SH-SY5Y (cell line): ENCODE results near the gene TSPYL4.

Source experiments
- GATA2 ChIP-seq: IDR thresholded peaks from 2 replicates; pipeline ENCODE4 v1.6.1; 2011; ENCODE audit warnings: mild to moderate bottlenecking, low read depth, low read length
- GATA3 ChIP-seq: IDR thresholded peaks from 2 replicates; pipeline ENCODE4 v1.6.1; 2011; ENCODE audit warnings: low read depth, mild to moderate bottlenecking, low read length, moderate library complexity

Gene TSPYL4

DNA sequence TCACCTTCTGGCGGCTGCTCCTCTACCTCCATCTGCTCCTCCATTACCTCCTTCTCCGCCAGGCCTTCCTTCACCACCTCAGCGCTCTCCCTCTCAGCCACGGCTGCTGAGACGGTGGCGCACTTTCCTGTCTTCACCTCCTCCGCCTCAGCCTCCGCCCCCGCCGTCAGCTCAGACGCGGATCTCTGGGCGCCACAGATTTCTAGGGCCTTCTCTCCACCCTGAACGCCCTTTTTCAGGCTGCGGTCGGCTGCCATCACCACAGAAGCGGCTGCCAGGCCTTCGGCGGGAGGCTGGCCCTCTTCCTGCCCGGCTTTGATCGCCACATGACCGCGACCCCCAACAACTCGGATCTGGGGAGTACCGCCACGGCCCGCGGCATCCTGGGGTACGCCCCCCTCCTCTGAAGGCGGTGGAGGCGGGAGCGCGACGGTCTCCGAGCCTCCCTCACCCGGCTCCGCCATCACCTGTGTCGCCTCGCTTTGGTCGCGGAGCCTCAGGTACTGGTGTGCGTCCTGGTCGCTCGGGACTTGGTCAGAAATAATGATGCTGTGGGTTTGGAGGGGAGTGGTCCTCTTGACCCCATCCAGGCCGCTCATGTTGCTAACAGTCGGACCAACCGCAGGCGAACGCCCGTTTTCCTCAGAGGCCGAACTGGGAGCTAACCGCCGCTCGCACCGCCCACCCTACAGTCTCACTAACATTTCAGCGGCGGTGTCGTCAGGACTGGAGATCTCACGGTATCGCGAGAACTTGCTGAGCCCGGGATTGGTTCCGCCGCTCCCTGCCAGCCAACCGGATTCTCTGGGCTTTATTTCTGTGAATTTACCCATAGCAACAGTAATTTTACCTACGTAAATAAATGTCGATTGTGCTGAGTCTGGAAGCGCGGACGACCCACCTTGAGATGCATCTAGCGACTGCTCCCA, 25.6 kb upstream of the TSPYL4 start, which contains the start of gene TSPYL1:
Gene TSPYL1, minus strand, starts transcription at position 699 of the 929 bp plus-strand sequence. Its CDS starts 100 bp downstream, at position 599.
- no peak for TF ChIP-seq GATA3

DNA sequence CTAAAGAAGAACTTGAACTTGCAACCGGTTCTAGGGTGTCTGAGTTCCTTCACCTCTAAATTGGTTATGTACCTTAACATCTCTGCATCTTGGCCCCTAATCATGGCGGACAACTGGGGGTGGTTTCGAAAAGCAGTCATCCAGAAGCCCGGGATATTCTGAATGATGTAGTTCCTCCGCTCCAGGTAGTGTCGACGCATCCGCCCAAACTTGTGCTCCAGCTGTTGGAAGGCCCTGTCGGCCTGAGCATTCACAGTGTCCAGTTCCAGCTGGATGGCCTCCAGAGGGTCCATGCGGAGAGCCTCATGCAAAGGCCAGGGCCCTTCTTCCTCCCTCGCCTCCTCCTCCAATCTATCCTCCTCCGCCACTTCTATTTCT, 25.0 kb upstream of the TSPYL4 start:
- no peak for TF ChIP-seq GATA2
- TF ChIP-seq GATA3 = no peak

DNA sequence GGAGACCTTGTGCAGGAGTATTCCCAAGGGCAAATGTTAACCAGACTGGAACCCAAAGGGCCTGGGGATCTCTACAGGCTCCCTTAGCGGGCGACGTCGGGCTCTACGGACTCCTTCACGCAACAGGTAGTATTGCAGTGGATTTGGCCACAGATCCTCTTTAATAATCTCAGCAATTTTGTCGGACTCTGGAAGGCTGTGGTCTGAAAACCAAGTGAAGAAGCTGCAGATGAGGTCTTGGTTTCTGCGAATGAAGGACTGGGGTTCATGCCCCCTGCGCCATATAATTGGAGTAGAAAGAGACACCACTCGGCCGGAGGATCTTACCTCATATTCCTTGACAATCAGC, 24.6 kb upstream of the TSPYL4 start:
- no peak for TF ChIP-seq GATA2

DNA sequence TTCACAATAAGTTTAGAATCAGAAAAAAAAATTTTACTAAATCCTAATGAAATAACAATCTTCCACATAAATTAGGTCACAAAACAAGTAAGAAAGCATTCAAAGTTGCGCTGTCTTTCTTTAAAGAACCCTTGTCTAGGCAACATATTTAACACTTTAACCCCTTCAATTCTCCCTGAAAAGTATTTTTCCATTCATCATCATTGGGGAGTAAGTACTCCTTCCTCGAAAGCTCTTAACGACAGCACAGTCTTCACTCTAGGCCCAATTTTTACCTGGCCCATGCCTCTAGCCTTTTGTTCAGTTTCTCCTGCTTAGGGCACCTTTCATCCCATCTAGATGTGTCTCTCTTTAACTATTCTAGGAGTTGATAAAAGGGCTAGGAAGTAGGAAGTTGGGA, 23.2 kb upstream of the TSPYL4 start:
- TF ChIP-seq GATA3 (no peak), GATA2 (no peak)

DNA sequence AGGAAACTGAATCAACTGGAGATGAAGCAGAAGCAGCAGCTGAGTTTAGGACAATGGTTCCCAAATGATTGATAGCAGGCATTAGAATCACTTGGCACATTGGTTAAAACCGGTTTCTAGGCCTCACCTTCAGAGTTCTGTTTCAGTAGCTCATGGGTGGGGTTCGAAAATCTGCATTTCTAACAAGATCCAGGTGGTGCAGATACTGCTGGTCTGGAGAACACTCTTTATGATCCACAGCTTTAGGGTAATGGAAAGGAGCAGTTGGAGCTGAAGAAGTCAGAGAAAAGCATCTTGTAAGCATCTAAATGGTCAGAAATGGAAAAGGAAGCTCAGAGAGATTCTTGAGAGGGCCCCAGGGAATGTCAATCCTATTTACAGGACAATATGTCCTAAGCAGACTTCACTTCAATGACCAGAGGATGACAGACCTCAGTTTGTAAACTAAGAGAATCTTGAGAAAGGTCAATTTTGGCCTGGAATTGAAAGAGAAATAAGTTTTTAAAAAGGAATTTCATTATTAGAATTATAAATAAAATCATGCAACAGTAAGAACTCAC, 17.4 kb upstream of the TSPYL4 start:
- TF ChIP-seq GATA3 (no peak), GATA2 (no peak)

DNA sequence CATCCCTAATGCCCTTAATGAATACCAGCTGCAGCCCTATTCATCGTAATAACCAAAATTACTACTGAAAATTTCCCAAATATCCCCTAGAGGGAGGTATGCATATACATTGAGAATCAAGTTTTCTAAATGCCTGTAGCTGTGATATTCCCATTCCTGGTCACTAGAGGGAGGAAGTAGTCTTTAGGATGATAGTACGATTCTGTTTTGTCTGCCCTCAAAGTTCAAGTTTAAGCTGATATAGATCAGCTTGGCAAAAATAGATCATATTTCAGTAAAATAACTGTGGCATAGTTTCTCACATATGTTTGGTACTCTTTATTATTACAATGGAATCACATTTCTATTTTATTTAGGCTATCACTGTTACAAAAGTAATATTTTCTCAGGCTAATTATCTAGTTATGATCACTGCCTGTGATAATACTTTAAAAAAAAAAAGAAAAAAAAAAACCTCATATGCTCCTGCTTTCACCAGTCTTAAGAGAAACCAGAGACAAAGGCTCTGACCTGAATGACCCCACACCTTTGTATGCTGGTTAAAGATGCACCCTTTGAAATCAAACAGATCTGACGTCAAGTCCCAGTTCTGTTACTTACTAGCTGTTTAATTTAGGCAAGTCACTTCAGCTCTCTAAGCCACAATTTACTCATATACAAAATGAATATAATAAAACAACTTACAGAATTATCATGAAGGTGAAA, 14.9 kb upstream of the TSPYL4 start:
- TF ChIP-seq GATA3 (peak; percentile 65), GATA2 (0 out of 2 replicates have a peak, but pooled peaks have one; percentile 45)

DNA sequence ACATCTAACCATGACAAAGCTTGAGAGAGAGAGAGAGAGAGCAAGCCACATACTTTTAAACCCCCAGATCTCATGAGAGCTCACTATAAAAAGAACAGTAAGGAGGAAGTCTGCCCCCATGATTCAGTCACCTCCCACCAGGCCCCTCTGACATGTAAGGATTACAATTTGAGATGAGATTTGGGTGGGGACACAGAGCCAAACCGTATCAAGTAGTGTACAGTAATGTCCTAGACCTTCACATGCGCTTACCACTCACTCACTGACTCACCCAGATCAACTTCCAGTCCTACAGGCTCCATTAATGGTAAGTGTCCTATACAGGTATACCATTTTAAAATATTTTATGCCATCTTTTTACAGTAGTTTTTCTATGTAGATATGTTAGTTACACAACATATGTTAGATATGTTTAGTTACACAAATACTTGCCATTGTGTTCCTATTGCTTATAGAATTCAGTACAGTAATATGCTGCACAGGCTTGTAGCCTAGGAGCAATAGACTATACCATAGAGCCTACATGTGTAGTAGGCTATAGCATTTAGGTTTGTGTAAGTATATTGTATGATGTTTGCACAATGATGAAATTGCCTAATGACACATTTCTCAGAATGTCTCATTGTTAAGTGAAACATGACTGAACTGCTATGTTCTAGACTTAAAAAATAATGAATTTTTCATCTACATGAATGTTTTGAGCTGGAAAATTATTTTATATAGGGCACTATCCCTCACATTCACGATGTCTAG, 14.1 kb upstream of the TSPYL4 start:
- no peak for TF ChIP-seq GATA3
- no peak for TF ChIP-seq GATA2

DNA sequence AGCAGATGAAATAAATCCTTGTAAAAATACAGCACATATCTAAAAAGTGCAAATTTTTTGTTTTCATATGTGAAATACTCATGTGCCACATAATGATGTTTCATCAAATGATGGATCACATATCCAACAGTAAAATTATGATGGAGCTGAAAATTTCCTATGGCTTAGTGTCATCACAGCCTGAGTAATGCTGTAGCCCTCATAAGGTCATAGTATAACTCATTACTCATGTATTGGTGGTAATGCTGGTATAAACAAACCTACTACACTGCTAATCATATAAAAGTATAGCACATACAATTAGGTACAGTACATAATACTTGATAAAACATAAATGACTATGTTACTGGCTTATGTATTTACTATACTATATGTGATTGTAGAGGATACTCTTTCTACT, 12.9 kb upstream of the TSPYL4 start:
- TF ChIP-seq GATA3 = no peak
- TF ChIP-seq GATA2 = no peak

DNA sequence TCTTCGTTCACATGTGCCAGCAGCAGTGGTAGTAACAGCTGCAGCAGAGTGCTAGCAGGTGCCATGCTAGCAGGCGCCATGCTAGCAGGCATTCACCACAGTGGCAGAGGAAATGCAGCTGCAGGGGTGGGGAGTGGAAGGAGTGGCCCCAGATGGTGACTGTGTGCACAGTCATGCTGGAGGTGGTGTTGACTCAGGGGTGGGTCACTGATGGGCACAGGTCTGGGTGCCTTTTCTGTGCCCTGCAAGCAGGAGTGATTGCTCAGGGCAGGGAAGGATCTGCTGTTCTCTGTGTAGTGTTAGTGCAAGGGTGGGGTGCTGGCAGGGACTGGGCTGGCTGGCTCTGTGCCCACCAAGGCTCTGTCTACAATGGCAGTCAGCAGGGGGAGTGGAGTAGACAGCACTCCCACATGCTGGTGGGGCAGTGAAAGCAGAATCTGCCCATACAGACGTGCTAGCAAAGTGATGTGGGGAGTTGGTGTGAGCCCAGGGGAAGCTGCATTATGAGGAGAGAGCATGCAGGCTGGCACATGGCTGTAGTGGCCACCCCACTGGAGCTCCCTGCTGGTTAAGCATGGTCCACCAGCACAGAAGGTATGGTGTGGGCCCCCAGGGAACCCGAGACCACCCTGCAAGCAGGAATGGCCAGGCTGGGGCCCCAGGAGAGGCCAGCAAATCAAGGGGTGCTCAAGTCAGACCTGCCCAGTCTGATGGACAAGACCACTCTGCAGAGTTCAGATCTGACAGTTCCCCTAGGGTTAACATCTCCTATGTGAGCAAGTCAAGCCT, 11.4 kb upstream of the TSPYL4 start:
- TF ChIP-seq GATA2 (no peak), GATA3 (no peak)

DNA sequence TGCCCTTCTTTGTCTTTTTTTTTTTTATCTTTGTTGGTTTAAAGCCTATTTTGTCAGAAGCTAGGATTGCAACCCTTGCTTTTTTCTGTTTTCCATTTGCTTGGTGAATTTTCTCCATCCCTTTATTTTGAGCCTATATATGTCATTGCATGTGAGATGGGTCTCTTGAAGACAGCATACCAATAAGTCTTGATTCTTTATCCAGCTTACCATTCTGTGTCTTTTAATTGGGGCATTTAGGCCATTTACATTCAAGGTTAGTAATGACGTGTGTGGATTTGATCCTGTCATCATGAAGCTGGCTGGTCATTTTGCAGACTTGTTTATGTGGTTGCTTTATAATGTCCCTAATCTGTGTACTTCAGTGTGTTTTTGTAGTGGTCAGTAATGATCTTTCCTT, 9.5 kb upstream of the TSPYL4 start:
- TF ChIP-seq GATA2 (no peak), GATA3 (no peak)

DNA sequence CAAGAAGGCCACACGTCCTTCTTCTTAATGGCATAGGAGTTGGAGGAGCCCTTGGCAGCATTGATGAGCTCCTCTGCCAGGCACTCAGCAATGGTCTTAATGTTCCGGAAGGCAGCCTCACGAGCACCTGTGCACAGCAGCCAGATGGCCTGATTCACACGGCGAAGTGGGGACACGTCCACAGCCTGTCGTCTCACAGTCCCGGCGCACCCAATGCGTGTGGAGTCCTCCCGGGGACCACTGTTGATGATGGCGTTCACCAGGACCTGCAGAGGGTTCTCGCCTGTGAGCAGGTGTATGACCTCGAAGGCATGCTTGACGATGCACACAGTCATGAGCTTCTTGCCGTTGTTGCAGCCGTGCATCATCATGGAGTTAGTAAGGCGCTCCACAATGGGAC, 4.6 kb upstream of the TSPYL4 start:
- TF ChIP-seq GATA3 (no peak), GATA2 (no peak)

DNA sequence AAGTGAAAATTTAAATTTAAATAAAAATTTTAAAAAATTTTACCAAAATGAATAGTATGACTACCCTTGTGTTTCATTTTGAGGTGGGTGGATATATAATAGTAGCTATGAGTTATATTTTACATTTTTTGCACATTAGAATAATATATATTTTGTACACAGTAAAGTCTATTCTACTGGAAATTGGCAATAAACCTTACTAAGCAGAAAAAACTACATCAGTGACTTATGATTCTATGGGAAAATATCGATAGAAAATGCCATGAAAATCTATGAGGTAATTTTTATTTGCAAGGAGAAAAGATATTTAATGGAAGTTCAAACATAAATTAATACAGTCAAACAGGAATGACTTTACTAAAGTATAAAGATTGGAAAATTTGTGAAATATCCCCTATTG, 2.8 kb upstream of the TSPYL4 start:
- TF ChIP-seq GATA3 (no peak), GATA2 (no peak)

DNA sequence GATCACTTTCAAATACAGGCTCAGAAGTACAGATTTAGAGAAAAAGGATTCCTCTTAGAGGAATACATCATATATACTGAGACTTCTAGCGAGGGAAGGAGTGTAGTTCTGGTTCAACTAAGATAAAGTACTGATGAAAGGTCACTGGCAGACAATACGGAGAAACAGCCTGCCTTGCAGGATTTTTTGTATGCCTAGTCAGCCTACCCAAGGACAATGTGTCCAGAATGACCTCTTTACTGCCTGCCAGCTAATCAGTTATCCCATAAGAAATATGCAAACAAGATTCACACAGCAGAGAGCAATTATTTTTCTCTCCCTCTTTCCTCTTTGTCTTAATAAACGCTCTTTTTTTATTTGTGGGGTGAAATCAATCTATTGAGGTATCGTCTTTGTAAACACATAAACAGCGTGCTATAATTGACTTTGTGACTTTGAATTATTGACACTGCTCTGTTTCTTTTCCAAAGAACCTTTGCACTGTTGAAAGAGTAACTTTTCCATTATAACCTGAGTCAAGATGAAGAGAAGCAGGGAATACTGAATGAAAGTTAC, 1.4 kb upstream of the TSPYL4 start:
- TF ChIP-seq GATA3 (no peak), GATA2 (no peak)
